Spleen (tissue), 11 donors: Measurements from ENCODE around the gene PKD1. TPM values are rescaled to one million over a fixed set of nuclear protein-coding genes. Genes with fewer than 3 reads are reported as not detected.

ENCODE experiments used
- DNase-seq: peaks from one replicate; pipeline ENCODE4 v3.0.0-alpha.2; 2020
- H3K27ac ChIP-seq, 8 donors: fragments of 200-600 bp; sonication (generic) in 7 of 8; 1 replicate in 4 of 8; 2 replicates in 4 of 8; pipeline versions ENCODE4 v1.5.0 to v1.8.0; 2016 to 2021; ENCODE audit warnings: inconsistent platforms in 4 of 8, mild to moderate bottlenecking in 4 of 8, moderate library complexity in 1 of 8
- H3K27me3 ChIP-seq, 7 donors: fragments of 200-600 bp; sonication (generic) in 6 of 7; replicated peaks in 1 of 7; 1 replicate in 4 of 7; 2 replicates in 3 of 7; pipeline versions ENCODE4 v1.5.0 to v1.8.0; 2016 to 2021; ENCODE audit warnings: inconsistent platforms in 3 of 7, mild to moderate bottlenecking in 1 of 7
- H3K36me3 ChIP-seq, 6 donors: fragments of 200-600 bp; sonication (generic) in 5 of 6; 1 replicate in 4 of 6; 2 replicates in 2 of 6; pipeline versions ENCODE4 v1.5.0 to v1.8.0; 2016 to 2021; ENCODE audit warnings: inconsistent platforms in 2 of 6
- H3K4me1 ChIP-seq, 6 donors: fragments of 200-600 bp; sonication (generic) in 5 of 6; 1 replicate in 3 of 6; 2 replicates in 3 of 6; pipeline versions ENCODE4 v1.5.0 to v1.8.0; 2016 to 2021; ENCODE audit warnings: inconsistent platforms in 3 of 6
- H3K4me3 ChIP-seq, 8 donors: fragments of 200-600 bp; sonication (generic) in 7 of 8; 1 replicate in 4 of 8; 2 replicates in 4 of 8; pipeline versions ENCODE4 v1.5.0 to v1.8.0; 2016 to 2021; ENCODE audit warnings: inconsistent platforms in 4 of 8, mild to moderate bottlenecking in 4 of 8, moderate library complexity in 2 of 8
- H3K9me3 ChIP-seq, 8 donors: fragments of 200-600 bp; sonication (generic) in 7 of 8; 1 replicate in 4 of 8; 2 replicates in 4 of 8; pipeline versions ENCODE4 v1.5.0 to v1.8.0; 2016 to 2021; ENCODE audit warnings: inconsistent platforms in 4 of 8
- POLR2A ChIP-seq, 3 donors: fragments of 450-650 bp; IDR thresholded peaks; one replicate each; pipeline ENCODE4 v1.5.1; 2017; ENCODE audit warnings: antibody characterized with exemption in 3 of 3, mild to moderate bottlenecking in 1 of 3
- POLR2AphosphoS5 ChIP-seq, 3 donors: sonication (generic); formaldehyde crosslinking; IDR thresholded peaks; one replicate each; pipeline ENCODE4 v1.5.1; 2017; ENCODE audit warnings: antibody characterized with exemption in 3 of 3
- WGBS, 5 donors: extraction: QIAGEN DNeasy Blood & Tissue Kit in 3 of 5; methylation state at CpG; one replicate each; pipeline versions ENCODE4 v1.1.5 to v1.1.7; 2013 to 2018; 5-methylcytosine and 5-hydroxymethylcytosine counted together
- intact Hi-C: fragments of 100-400 bp; cut with DNase I; formaldehyde crosslinking; loops from one replicate; pipeline ENCODE4 v1.15.0; 2023; ENCODE audit warnings: low total_unique reads
- microRNA-seq, 3 donors: library from miRNA; unstranded; fragments of <30 nt; microRNA quantifications; one replicate each; pipeline versions ENCODE4 to v1.1.0, GENCODE V29; 2019 to 2020
- polyA plus RNA-seq, 3 donors: library from polyadenylated mRNA; stranded (reverse); fragments of 200-250 nt; gene quantifications; one replicate each; pipeline ENCODE4 v1.2.1, GENCODE V29; 2013
- small RNA-seq, 4 donors: library from RNA; depleted of rRNA; stranded (forward); fragments of <200 nt; gene quantifications; one replicate each; pipeline ENCODE3, GENCODE V24; 2016
- total RNA-seq, 7 donors: library from RNA; depleted of rRNA in 3 of 7; stranded (reverse); fragments of >200 nt in 3 of 7; fragmentation: NEBNext Ultra II Directional in 4 of 7; extraction: Animal tissue kit (Norgen Biotek cat#: 25700) in 4 of 7; gene quantifications; one replicate each; pipeline versions ENCODE4 v1.1.0 to v1.2.1, GENCODE V29; 2016 to 2021
- TF ChIP-seq, protein P1 (sequence below), 11 experiments: fragments of 200-600 bp in 7 of 11; fragments of 450-650 bp in 4 of 11; sonication (generic) in 4 of 11; IDR thresholded peaks in 8 of 11; conservative IDR thresholded peaks in 3 of 11; 1 replicate in 7 of 11; 2 replicates in 4 of 11; pipeline versions ENCODE4 v1.4.0 to v1.8.0; 2016 to 2021; ENCODE audit warnings: antibody characterized with exemption in 11 of 11, inconsistent platforms in 4 of 11, mild to moderate bottlenecking in 1 of 11
- donor health status: healthy with polysubstance abuse.
- donor health status: DM: no; HTN: no; CAD: no; lungs with moderate emphysema.
- donor health status: DM: no; HTN: no; CAD: no.
- donor health status: Bipolar disorder and iron deficiency.
- donor health status: healthy.
- donor health status: DM: no; HTN: no; CAD: no.
- donor health status: DM: yes; HTN: yes; CAD: no.

Gene PKD1
- total and polyA plus RNA-seq, 10 donors = 14.0 to 124 (median 79.8) TPM

DNA sequence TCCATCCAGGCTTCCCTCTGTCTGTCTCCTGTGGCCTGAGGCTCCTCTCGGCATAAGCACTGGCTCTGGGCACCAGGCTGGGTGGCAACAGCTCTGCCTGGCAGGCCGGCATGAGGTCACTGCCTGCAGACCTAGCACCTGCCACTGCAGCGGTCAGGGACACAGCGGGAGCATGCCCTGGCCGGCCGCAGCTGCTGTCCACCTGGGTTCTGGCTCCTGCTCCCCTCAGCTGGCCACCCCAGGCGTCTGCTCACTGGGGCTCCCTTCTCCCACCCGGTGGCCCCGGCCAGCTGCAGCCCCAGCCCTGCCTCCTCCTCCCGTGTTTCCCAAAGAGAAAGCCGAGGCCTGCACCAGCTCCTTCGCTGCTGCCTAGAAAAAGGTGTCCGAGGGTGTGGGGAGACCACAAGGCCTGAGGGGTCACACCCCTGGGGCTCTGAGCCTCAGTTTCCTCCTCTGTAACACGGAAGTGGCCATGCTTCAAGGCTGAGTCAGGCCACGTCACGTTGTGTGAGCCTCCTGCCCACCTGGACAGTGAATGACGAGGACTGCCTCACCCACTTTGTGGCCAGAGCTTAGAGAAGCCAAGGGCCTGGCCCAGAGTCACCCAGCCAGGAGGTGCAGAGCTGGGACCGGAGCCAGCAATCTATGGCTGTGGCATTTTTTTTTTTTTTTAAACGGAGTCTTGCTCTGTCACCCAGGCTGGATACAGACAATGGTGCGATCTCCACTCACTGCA is 94.7 kb downstream of the PKD1 start:
- Histone ChIP-seq H3K27ac (peak overlapping the region in 5 of 8 donors; percentile 75 to 85 (median 79)), H3K36me3 (peaks cover 0 to 44% (median 4%) of the 10 kb centered on the region in 6 donors), H3K4me3 (no peak overlapping the region), H3K27me3 (peaks cover 0 to 1% (median 0%) of the 10 kb centered on the region in 7 donors), H3K9me3 (no peaks in the 10 kb centered on the region), H3K4me1 (peaks cover 49 to 100% (median 80%) of the 10 kb centered on the region in 6 donors)
- 78 to 85% (median 82%) methylated on average over 16 to 20 of the region's 20 CpGs for WGBS, 5 donors
- TF ChIP-seq POLR2A (IDR thresholded peaks at IDR 0.05) (no peak), POLR2AphosphoS5 (IDR thresholded peaks at IDR 0.05) (peak; percentile 26 to 67 (median 54))
- TF ChIP-seq, protein P1, sequence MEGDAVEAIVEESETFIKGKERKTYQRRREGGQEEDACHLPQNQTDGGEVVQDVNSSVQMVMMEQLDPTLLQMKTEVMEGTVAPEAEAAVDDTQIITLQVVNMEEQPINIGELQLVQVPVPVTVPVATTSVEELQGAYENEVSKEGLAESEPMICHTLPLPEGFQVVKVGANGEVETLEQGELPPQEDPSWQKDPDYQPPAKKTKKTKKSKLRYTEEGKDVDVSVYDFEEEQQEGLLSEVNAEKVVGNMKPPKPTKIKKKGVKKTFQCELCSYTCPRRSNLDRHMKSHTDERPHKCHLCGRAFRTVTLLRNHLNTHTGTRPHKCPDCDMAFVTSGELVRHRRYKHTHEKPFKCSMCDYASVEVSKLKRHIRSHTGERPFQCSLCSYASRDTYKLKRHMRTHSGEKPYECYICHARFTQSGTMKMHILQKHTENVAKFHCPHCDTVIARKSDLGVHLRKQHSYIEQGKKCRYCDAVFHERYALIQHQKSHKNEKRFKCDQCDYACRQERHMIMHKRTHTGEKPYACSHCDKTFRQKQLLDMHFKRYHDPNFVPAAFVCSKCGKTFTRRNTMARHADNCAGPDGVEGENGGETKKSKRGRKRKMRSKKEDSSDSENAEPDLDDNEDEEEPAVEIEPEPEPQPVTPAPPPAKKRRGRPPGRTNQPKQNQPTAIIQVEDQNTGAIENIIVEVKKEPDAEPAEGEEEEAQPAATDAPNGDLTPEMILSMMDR (IDR thresholded peaks at IDR 0.05 in 8 of 11, conservative IDR thresholded peaks at IDR 0.05 in 3 of 11) = no peak
- no peak for DNase-seq
- intact Hi-C loops = no loop called here

DNA sequence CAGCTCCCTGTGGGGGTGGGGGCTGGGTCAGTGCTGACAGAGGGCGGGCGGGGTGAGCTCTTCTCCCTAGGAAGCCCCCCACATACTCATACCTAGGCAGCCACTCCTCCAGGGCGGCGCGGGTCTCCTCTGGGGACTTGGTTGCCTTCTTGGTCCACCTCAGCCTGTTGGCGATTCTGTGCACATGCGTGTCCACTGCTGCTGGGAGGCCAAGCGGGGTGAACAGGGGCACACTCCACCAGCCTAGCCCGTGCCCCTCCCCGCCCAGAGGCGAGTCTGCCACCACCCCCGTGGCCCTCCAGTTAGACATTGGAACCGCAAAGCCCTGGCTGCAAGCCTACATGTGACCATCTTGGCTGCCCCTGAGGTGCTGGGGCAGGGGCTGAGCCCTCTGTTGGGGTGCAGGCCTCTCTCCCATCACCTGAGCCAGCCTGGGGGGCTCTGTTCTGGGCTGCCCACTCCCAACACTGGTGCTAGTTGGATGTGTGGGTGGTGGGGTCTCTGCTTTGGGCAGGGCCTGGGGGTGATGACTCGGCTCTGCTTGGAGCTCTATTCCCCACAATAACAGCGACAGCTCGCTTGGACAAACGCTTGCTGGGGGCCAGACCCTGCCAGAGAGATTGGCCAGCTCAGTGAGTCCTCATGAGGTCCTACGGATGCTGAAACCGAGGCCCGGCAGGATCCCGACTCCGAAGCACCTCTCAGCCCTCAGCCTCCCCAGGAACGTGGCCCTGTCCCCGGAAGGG is 95.5 kb downstream of the PKD1 start:
- 82 to 94% (median 85%) methylated on average over 14 to 24 of the region's 24 CpGs for WGBS, 5 donors
- intact Hi-C loops = no loop called here
- no peaks in the 10 kb centered on the region for H3K9me3 ChIP-seq
- peaks cover 0 to 40% (median 4%) of the 10 kb centered on the region in 6 donors for H3K36me3 ChIP-seq
- H3K4me3 ChIP-seq = no peak overlapping the region
- TF ChIP-seq POLR2AphosphoS5 (IDR thresholded peaks at IDR 0.05) (no peak), POLR2A (IDR thresholded peaks at IDR 0.05) (no peak)
- TF ChIP-seq, protein P1 (IDR thresholded peaks at IDR 0.05 in 8 of 11, conservative IDR thresholded peaks at IDR 0.05 in 3 of 11) = no peak
- peaks cover 0 to 7% (median 0%) of the 10 kb centered on the region in 7 donors for H3K27me3 ChIP-seq
- peaks cover 50 to 100% (median 79%) of the 10 kb centered on the region in 6 donors for H3K4me1 ChIP-seq
- H3K27ac ChIP-seq = peak overlapping the region; percentile 41 to 85 (median 76)
- DNase-seq = no peak

DNA sequence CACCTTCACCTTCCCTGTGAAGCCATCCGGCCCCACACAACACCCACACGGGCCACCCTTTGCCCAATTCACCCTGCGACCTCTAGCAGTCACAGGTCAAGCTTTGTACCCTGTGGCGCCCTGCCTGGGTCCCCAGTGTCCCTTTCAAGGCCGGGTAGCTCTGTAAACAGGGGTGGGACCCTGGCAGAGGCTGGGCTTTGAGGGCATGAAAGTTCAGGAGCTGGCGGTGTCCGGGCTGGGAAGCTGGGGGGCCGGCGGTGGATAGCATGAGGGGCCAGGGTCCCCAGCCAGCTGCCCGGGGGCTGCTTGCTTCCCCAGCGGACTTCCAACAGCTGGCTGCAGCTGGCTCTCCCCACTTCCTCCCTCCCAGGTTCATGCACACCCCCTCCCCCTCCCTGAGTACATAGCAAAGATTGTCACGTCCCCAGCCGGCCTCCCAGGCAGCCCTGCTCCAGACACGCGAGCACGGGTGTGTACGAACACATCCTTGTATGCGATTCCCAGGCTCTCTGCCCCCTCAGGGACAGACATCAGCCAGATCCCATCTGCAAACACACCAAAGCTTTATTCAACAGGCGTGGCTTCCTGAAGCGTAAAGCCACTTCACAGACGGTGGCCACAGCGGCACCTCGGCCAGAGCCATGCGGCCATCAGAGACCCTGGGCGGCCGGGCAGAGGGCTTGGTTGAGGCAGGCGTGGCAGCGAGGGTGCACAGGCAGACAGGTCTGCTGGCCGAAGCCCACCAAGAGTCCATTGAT is 96.2 kb downstream of the PKD1 start:
- TF ChIP-seq, protein P1 (IDR thresholded peaks at IDR 0.05 in 8 of 11, conservative IDR thresholded peaks at IDR 0.05 in 3 of 11) = no peak
- TF ChIP-seq POLR2AphosphoS5 (IDR thresholded peaks at IDR 0.05) = peak; percentile 72 to 83 (median 80)
- DNase-seq = no peak
- WGBS, 5 donors = 55 to 78% (median 58%) methylated on average over 23 to 29 of the region's 29 CpGs
- H3K9me3 ChIP-seq = no peaks in the 10 kb centered on the region
- H3K27me3 ChIP-seq = peaks cover 0 to 7% (median 0%) of the 10 kb centered on the region in 7 donors
- H3K4me1 ChIP-seq = peaks cover 46 to 100% (median 77%) of the 10 kb centered on the region in 6 donors
- intact Hi-C loops = no loop called here
- peak overlapping the region in 1 of 8 donors; percentile 9 for H3K4me3 ChIP-seq
- H3K36me3 ChIP-seq = peaks cover 0 to 40% (median 4%) of the 10 kb centered on the region in 6 donors
- H3K27ac ChIP-seq = peak overlapping the region; percentile 60 to 85 (median 76)

Small RNA genes lying within 50 kb of the gene (microRNA-seq; reads per million reads assigned to microRNA genes)
- 0.35 to 0.57 (median 0.36) reads per million in 3 donors for gene MIR1225
- 0 reads per million in 3 donors for gene MIR3180-5
- gene MIR4516 = 0 reads per million in 3 donors
- 0 reads per million in 3 donors for gene MIR6511B1

Small RNA genes lying within 50 kb of the gene (small RNA-seq; reads per million reads assigned to genes)
- gene MIR1225 (0.42 to 1.2 (median 0.65) reads per million in 4 donors), gene MIR3180-5 (0 reads per million in 4 donors), gene MIR4516 (0 reads per million in 4 donors), gene RF00019 (0 reads per million in 4 donors), gene SNORD60 (0 reads per million in 4 donors)

Other genes starting within 250 kb of the PKD1 start
- gene HS3ST6, start 217.5 kb downstream of the PKD1 start, total RNA-seq = under 1 TPM in 1 of 7 donors, not detected in 6; 0.20 TPM
- gene HS3ST6, start 217.5 kb downstream of the PKD1 start, polyA plus RNA-seq = under 1 TPM in 1 of 3 donors, not detected in 2; 0.06 TPM
- 100 to 1,000 TPM in 2 of 7 donors, 10 to 100 TPM in 5; 32.9 to 114 (median 60.4) TPM for gene MSRB1, start 192.7 kb downstream of the PKD1 start, total RNA-seq
- gene MSRB1, start 192.7 kb downstream of the PKD1 start, polyA plus RNA-seq = 10 to 100 TPM; 31.1 to 62.0 (median 31.3) TPM
- not detected for gene RPL3L, start 181.2 kb downstream of the PKD1 start, total RNA-seq
- under 1 TPM in 1 of 3 donors, not detected in 2; 0.03 TPM for gene RPL3L, start 181.2 kb downstream of the PKD1 start, polyA plus RNA-seq
- 100 to 1,000 TPM in 3 of 7 donors, 10 to 100 TPM in 4; 69.3 to 225 (median 87.4) TPM for gene NDUFB10, start 176.4 kb downstream of the PKD1 start, total RNA-seq
- gene NDUFB10, start 176.4 kb downstream of the PKD1 start, polyA plus RNA-seq = 100 to 1,000 TPM; 155 to 162 (median 159) TPM
- gene RPS2, start 171.1 kb downstream of the PKD1 start, total RNA-seq = 1,000 to 10,000 TPM; 1,930 to 2,450 (median 2,233) TPM
- 1,000 to 10,000 TPM; 3,942 to 6,006 (median 5,765) TPM for gene RPS2, start 171.1 kb downstream of the PKD1 start, polyA plus RNA-seq
- not detected for gene RNF151, start 169.0 kb downstream of the PKD1 start, total RNA-seq
- gene RNF151, start 169.0 kb downstream of the PKD1 start, polyA plus RNA-seq = under 1 TPM; 0.16 to 0.26 (median 0.17) TPM
- gene TBL3, start 163.8 kb downstream of the PKD1 start, total RNA-seq = 10 to 100 TPM; 20.6 to 33.0 (median 27.0) TPM
- gene TBL3, start 163.8 kb downstream of the PKD1 start, polyA plus RNA-seq = 10 to 100 TPM; 40.6 to 54.2 (median 46.8) TPM
- gene NOXO1, start 154.4 kb downstream of the PKD1 start, total RNA-seq = 1 to 10 TPM in 1 of 7 donors, under 1 TPM in 2, not detected in 4; 0.30 to 1.4 (median 0.49) TPM
- gene NOXO1, start 154.4 kb downstream of the PKD1 start, polyA plus RNA-seq = 1 to 10 TPM in 1 of 3 donors, under 1 TPM in 2; 0.68 to 1.3 (median 0.96) TPM
- gene GFER, start 151.7 kb downstream of the PKD1 start, total RNA-seq = 10 to 100 TPM in 6 of 7 donors, 1 to 10 TPM in 1; 9.6 to 23.3 (median 20.5) TPM
- 10 to 100 TPM; 28.5 to 36.0 (median 34.9) TPM for gene GFER, start 151.7 kb downstream of the PKD1 start, polyA plus RNA-seq
- gene SYNGR3, start 145.9 kb downstream of the PKD1 start, total RNA-seq = 10 to 100 TPM in 1 of 7 donors, 1 to 10 TPM in 5, under 1 TPM in 1; 0.85 to 11.4 (median 2.6) TPM
- 1 to 10 TPM; 1.8 to 3.0 (median 3.0) TPM for gene SYNGR3, start 145.9 kb downstream of the PKD1 start, polyA plus RNA-seq
- gene ZNF598, start 126.1 kb downstream of the PKD1 start, total RNA-seq = 10 to 100 TPM; 34.6 to 56.2 (median 47.2) TPM
- 10 to 100 TPM; 21.8 to 45.5 (median 29.0) TPM for gene ZNF598, start 126.1 kb downstream of the PKD1 start, polyA plus RNA-seq
- gene NPW, start 116.1 kb downstream of the PKD1 start, total RNA-seq = 1 to 10 TPM in 1 of 7 donors, under 1 TPM in 3, not detected in 3; 0.51 to 1.9 (median 0.89) TPM
- gene NPW, start 116.1 kb downstream of the PKD1 start, polyA plus RNA-seq = 1 to 10 TPM in 2 of 3 donors, under 1 TPM in 1; 0.30 to 2.5 (median 2.3) TPM
- gene NHERF2, start 109.0 kb downstream of the PKD1 start, total RNA-seq = 100 to 1,000 TPM in 4 of 7 donors, 10 to 100 TPM in 3; 62.4 to 179 (median 126) TPM
- gene NHERF2, start 109.0 kb downstream of the PKD1 start, polyA plus RNA-seq = 100 to 1,000 TPM in 1 of 3 donors, 10 to 100 TPM in 2; 64.6 to 218 (median 71.2) TPM
- 10 to 100 TPM in 6 of 7 donors, 1 to 10 TPM in 1; 9.6 to 29.6 (median 20.0) TPM for gene NTHL1, start 88.1 kb downstream of the PKD1 start, total RNA-seq
- 10 to 100 TPM; 31.3 to 52.1 (median 37.0) TPM for gene NTHL1, start 88.1 kb downstream of the PKD1 start, polyA plus RNA-seq
- 100 to 1,000 TPM in 4 of 7 donors, 10 to 100 TPM in 3; 63.8 to 185 (median 103) TPM for gene TSC2, start 87.9 kb downstream of the PKD1 start, total RNA-seq
- gene TSC2, start 87.9 kb downstream of the PKD1 start, polyA plus RNA-seq = 10 to 100 TPM; 20.7 to 82.0 (median 53.3) TPM
- gene RAB26, start 12.7 kb upstream of the PKD1 start, total RNA-seq = 1 to 10 TPM in 4 of 7 donors, under 1 TPM in 2, not detected in 1; 0.26 to 7.9 (median 1.2) TPM
- 1 to 10 TPM in 2 of 3 donors, under 1 TPM in 1; 0.91 to 1.5 (median 1.4) TPM for gene RAB26, start 12.7 kb upstream of the PKD1 start, polyA plus RNA-seq
- gene TRAF7, start 19.9 kb upstream of the PKD1 start, total RNA-seq = 10 to 100 TPM; 41.5 to 63.9 (median 50.9) TPM
- 10 to 100 TPM; 22.0 to 37.6 (median 23.3) TPM for gene TRAF7, start 19.9 kb upstream of the PKD1 start, polyA plus RNA-seq
- not detected for gene CASKIN1, start 60.7 kb upstream of the PKD1 start, total RNA-seq
- under 1 TPM; 0.24 to 0.32 (median 0.30) TPM for gene CASKIN1, start 60.7 kb upstream of the PKD1 start, polyA plus RNA-seq
- 10 to 100 TPM; 25.0 to 50.0 (median 30.4) TPM for gene MLST8, start 69.6 kb upstream of the PKD1 start, total RNA-seq
- gene MLST8, start 69.6 kb upstream of the PKD1 start, polyA plus RNA-seq = 10 to 100 TPM; 40.6 to 61.7 (median 51.3) TPM
- 10 to 100 TPM in 2 of 7 donors, 1 to 10 TPM in 5; 3.5 to 12.8 (median 8.6) TPM for gene BRICD5, start 75.0 kb upstream of the PKD1 start, total RNA-seq
- gene BRICD5, start 75.0 kb upstream of the PKD1 start, polyA plus RNA-seq = 10 to 100 TPM; 18.2 to 40.2 (median 18.9) TPM
- 10 to 100 TPM in 6 of 7 donors, 1 to 10 TPM in 1; 9.4 to 20.2 (median 14.1) TPM for gene PGP, start 78.9 kb upstream of the PKD1 start, total RNA-seq
- gene PGP, start 78.9 kb upstream of the PKD1 start, polyA plus RNA-seq = 10 to 100 TPM in 2 of 3 donors, 1 to 10 TPM in 1; 9.3 to 16.6 (median 12.4) TPM
- gene E4F1, start 87.7 kb upstream of the PKD1 start, total RNA-seq = 10 to 100 TPM; 22.7 to 41.4 (median 26.7) TPM
- 10 to 100 TPM; 20.8 to 41.0 (median 38.4) TPM for gene E4F1, start 87.7 kb upstream of the PKD1 start, polyA plus RNA-seq
- gene DNASE1L2, start 100.5 kb upstream of the PKD1 start, total RNA-seq = 1 to 10 TPM in 4 of 7 donors, under 1 TPM in 3; 0.72 to 1.7 (median 1.3) TPM
- gene DNASE1L2, start 100.5 kb upstream of the PKD1 start, polyA plus RNA-seq = 1 to 10 TPM in 2 of 3 donors, under 1 TPM in 1; 0.59 to 2.2 (median 1.2) TPM
- gene ECI1, start 115.7 kb upstream of the PKD1 start, total RNA-seq = 10 to 100 TPM; 20.6 to 35.2 (median 29.0) TPM
- gene ECI1, start 115.7 kb upstream of the PKD1 start, polyA plus RNA-seq = 10 to 100 TPM; 42.0 to 54.8 (median 51.6) TPM
- 100 to 1,000 TPM; 119 to 153 (median 132) TPM for gene RNPS1, start 132.2 kb upstream of the PKD1 start, total RNA-seq
- 100 to 1,000 TPM; 123 to 180 (median 125) TPM for gene RNPS1, start 132.2 kb upstream of the PKD1 start, polyA plus RNA-seq
- 10 to 100 TPM in 1 of 7 donors, 1 to 10 TPM in 6; 6.5 to 12.6 (median 7.3) TPM for gene ABCA3, start 204.8 kb upstream of the PKD1 start, total RNA-seq
- 1 to 10 TPM; 2.5 to 5.5 (median 2.5) TPM for gene ABCA3, start 204.8 kb upstream of the PKD1 start, polyA plus RNA-seq